Measurements from ENCODE around the gene WDPCP.

The WDPCP gene

DNA sequence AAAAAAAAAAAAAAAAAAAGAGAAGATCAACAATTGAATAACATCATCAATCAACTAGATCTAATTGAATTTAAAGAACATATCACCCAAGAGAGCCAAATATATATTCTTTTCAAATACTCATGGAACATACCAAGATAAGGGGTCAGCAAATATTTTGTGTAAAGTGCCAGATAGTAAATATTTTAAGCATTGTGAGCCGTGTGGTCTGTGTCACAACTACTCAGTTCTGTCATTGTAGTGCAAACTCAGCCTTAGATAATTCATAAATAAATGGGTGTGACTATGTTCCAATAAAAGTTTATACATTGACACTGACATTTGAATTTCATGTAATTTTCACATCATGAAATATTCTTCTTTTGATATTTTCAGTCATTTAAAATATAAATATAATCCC, 491.8 kb downstream of the WDPCP start:
- DNase-seq (ENCODE audit: low read depth) = no peak
- H3K4me3 ChIP-seq (ENCODE audit: low read depth, low read length) = no peak overlapping the region
- TF ChIP-seq, protein P1, sequence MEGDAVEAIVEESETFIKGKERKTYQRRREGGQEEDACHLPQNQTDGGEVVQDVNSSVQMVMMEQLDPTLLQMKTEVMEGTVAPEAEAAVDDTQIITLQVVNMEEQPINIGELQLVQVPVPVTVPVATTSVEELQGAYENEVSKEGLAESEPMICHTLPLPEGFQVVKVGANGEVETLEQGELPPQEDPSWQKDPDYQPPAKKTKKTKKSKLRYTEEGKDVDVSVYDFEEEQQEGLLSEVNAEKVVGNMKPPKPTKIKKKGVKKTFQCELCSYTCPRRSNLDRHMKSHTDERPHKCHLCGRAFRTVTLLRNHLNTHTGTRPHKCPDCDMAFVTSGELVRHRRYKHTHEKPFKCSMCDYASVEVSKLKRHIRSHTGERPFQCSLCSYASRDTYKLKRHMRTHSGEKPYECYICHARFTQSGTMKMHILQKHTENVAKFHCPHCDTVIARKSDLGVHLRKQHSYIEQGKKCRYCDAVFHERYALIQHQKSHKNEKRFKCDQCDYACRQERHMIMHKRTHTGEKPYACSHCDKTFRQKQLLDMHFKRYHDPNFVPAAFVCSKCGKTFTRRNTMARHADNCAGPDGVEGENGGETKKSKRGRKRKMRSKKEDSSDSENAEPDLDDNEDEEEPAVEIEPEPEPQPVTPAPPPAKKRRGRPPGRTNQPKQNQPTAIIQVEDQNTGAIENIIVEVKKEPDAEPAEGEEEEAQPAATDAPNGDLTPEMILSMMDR (IDR thresholded peaks at IDR 0.05; ENCODE audit: low read depth, low read length) = no peak
- TF ChIP-seq, protein P2, sequence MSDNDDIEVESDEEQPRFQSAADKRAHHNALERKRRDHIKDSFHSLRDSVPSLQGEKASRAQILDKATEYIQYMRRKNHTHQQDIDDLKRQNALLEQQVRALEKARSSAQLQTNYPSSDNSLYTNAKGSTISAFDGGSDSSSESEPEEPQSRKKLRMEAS (IDR thresholded peaks at IDR 0.05; ENCODE audit: low read depth, low read length) = no peak
- TF ChIP-seq POLR2A (IDR thresholded peaks at IDR 0.05; ENCODE audit: extremely low read depth, insufficient read length) = no peak
- TF ChIP-seq MYC (IDR thresholded peaks at IDR 0.05; ENCODE audit: low read depth, low read length) = no peak

DNA sequence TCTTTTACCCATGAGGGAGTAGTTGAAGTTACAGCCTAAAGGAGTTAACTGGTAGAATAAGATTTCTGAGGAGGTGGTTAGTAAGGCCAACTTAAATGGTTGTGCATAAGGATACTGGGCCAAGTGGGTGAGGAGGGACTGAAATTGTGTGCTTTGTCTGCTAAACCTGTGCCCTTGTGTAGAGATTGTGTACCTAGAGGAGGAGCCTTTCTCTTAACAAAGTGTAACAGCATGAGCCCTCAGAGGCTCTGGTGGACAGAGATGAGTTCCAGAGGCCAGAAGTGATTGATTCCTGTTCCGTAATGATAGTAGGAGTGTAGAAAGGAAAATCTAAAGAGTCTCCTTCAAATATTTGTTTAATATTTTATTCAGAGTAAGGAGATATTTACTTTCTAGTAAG, 494.8 kb downstream of the WDPCP start:
- H3K4me3 ChIP-seq (ENCODE audit: low read depth, low read length) = no peak overlapping the region
- DNase-seq (ENCODE audit: low read depth) = no peak
- TF ChIP-seq POLR2A (IDR thresholded peaks at IDR 0.05; ENCODE audit: extremely low read depth, insufficient read length) (no peak), MYC (IDR thresholded peaks at IDR 0.05; ENCODE audit: low read depth, low read length) (no peak)
- TF ChIP-seq, protein P2 (IDR thresholded peaks at IDR 0.05; ENCODE audit: low read depth, low read length) = no peak
- TF ChIP-seq, protein P1 (IDR thresholded peaks at IDR 0.05; ENCODE audit: low read depth, low read length) = no peak

DNA sequence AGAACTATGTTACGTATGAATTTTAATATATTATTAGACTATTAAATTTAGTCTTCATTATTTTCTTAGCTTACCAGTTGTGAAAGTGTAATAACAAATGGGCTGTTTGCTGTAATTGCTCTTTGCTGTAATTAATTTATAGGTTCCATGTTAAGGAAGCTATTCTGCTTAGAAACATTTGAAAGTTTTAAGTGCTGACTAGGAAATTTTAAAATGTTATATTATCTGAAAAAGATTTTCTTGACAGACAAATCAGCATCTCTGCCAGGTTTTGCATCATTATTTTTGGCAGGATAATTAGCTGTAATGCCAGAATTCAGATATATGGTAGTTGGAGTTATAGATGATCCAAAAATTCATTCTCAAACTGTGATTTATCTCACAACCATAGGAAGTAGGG, 495.4 kb downstream of the WDPCP start:
- no peak for TF ChIP-seq POLR2A (IDR thresholded peaks at IDR 0.05; ENCODE audit: extremely low read depth, insufficient read length)
- no peak for TF ChIP-seq MYC (IDR thresholded peaks at IDR 0.05; ENCODE audit: low read depth, low read length)
- TF ChIP-seq, protein P1 (IDR thresholded peaks at IDR 0.05; ENCODE audit: low read depth, low read length) = no peak
- TF ChIP-seq, protein P2 (IDR thresholded peaks at IDR 0.05; ENCODE audit: low read depth, low read length) = no peak
- no peak for DNase-seq (ENCODE audit: low read depth)
- H3K4me3 ChIP-seq (ENCODE audit: low read depth, low read length) = no peak overlapping the region

DNA sequence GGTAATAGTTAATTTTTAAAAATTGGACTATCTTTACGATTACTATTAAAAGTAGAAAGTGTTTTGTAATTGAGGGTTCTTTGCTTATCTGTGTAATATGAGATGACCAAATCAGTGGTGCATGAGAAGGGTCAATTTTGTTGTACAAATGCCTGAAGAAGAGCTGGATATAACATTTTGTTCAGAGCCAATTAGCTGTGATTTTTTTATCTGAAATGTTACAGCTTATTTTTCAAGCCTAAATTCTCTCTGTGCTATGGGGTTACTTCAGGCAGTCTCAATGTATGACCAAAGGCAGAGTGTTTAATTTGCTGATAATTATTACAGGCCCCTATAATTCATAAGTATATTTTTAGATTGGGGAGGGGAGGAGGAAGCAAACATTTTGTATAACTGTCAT, 495.9 kb downstream of the WDPCP start:
- TF ChIP-seq MYC (IDR thresholded peaks at IDR 0.05; ENCODE audit: low read depth, low read length) (no peak), POLR2A (IDR thresholded peaks at IDR 0.05; ENCODE audit: extremely low read depth, insufficient read length) (no peak)
- TF ChIP-seq, protein P1 (IDR thresholded peaks at IDR 0.05; ENCODE audit: low read depth, low read length) = no peak
- TF ChIP-seq, protein P2 (IDR thresholded peaks at IDR 0.05; ENCODE audit: low read depth, low read length) = no peak
- no peak overlapping the region for H3K4me3 ChIP-seq (ENCODE audit: low read depth, low read length)

DNA sequence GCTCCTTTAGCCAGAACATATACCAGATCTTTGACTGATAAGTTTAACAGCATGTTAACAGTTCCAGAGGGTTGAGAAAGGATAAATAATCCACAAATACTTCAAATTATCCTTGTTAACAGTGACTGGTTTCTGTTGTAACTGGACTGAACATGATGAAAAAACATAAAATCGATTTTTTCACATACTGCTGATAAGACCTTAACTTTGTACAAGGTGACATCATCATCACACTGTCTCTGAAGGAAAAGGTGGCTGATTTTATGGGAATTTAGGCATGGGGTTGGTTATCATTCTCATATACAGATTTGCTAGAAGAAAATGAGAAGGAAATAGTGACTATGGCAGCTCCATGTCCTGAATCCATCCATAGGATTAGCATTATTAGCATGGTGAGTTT, 501.6 kb downstream of the WDPCP start:
- DNase-seq (ENCODE audit: low read depth) = no peak
- TF ChIP-seq POLR2A (IDR thresholded peaks at IDR 0.05; ENCODE audit: extremely low read depth, insufficient read length) = no peak
- TF ChIP-seq MYC (IDR thresholded peaks at IDR 0.05; ENCODE audit: low read depth, low read length) = no peak
- TF ChIP-seq, protein P1 (IDR thresholded peaks at IDR 0.05; ENCODE audit: low read depth, low read length) = no peak
- TF ChIP-seq, protein P2 (IDR thresholded peaks at IDR 0.05; ENCODE audit: low read depth, low read length) = no peak
- no peak overlapping the region for H3K4me3 ChIP-seq (ENCODE audit: low read depth, low read length)

More for the DNA sequence above, 495.9 kb downstream of the WDPCP start:
- no peak for DNase-seq (ENCODE audit: low read depth)

DNA sequence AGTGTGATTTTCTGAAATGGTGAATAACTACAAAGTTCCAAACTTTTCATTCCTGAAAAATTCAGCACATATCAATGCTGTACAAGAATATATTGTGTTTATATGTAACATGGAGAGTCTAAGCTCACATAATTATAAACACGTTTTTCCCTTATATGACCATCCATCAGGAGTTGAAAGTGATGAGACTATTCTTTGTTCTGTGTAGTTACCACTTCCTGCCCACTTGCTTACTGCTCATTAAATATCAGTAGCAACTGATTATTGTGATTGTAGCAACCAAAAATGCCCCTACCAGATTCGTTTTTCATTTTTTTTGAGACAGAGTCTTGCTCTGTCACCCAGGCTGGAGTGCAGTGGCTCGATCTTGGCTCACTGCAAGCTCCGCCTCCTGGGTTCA, 506.9 kb downstream of the WDPCP start:
- DNase-seq (ENCODE audit: low read depth) = no peak
- H3K4me3 ChIP-seq (ENCODE audit: low read depth, low read length) = no peak overlapping the region
- TF ChIP-seq MYC (IDR thresholded peaks at IDR 0.05; ENCODE audit: low read depth, low read length) (no peak), POLR2A (IDR thresholded peaks at IDR 0.05; ENCODE audit: extremely low read depth, insufficient read length) (no peak)
- TF ChIP-seq, protein P2 (IDR thresholded peaks at IDR 0.05; ENCODE audit: low read depth, low read length) = no peak
- TF ChIP-seq, protein P1 (IDR thresholded peaks at IDR 0.05; ENCODE audit: low read depth, low read length) = no peak

All from NB4 (cell line).